ENCODE results near the gene TBX4. TPM values are rescaled to one million over a fixed set of nuclear protein-coding genes. Genes with fewer than 3 reads are reported as not detected.

Gene TBX4
- polyA plus RNA-seq, 2 of the 4 experiments (the other 2 are of a cell fraction), result 0.17 to 0.18 TPM

DNA sequence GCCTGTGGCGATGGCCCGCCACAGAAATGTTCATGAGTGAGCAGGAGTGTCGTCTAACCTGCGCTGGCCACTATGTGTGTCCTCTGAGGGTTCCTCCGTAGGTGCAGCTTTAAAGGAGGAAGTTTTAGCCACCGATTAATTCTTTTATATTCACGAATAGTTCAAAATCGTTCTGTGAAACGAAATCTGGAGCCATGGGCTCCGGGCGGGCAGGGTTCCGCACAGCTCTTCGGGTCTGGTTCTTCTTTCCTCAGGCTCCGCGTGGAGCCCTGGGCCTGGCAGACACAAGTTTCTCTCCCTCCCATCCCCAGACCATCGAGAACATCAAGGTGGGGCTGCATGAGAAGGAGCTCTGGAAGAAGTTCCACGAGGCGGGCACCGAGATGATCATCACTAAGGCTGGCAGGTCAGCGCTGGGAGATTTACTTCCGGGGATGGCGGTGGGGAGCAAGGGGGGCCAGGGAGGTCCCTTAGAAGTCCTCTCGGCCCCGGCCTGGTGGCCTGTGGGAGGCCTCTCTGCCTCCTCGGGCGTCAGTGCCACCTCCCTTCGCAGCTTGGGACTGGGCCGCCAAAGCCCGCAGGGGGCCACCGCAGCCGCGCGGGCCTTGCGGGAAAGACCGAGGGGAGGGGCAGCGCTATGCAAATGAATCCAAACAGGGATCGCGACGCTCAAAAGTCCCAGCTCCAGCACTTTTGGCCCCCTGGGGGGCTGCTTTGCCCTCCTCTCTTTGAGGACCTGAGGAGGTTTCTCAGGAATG, 5.2 kb downstream of the TBX4 start:
- 91% methylated on average over 39 of the region's 39 CpGs for WGBS (ENCODE audit: missing lambda C conversion rate)
- no peak for TF ChIP-seq CTCF (IDR thresholded peaks at IDR 0.05)
- TF ChIP-seq MYC (IDR thresholded peaks at IDR 0.05; ENCODE audit: borderline replicate concordance, low read length), result no peak
- TF ChIP-seq CBX2 (IDR thresholded peaks at IDR 0.05; ENCODE audit: borderline replicate concordance, low read depth), result no peak
- no peak for TF ChIP-seq BHLHE40 (IDR thresholded peaks at IDR 0.05; ENCODE audit: low read depth, low read length)
- no peak for TF ChIP-seq CEBPB (IDR thresholded peaks at IDR 0.05)
- TF ChIP-seq ESRRA (IDR thresholded peaks at IDR 0.05; ENCODE audit: borderline replicate concordance, low read length), result no peak
- no peak for TF ChIP-seq ZNF302 (CRISPR knock-in tag; IDR thresholded peaks at IDR 0.05)
- TF ChIP-seq ELK1 (IDR thresholded peaks at IDR 0.05; ENCODE audit: low read depth, low read length), result no peak
- no peak for TF ChIP-seq ZFP36 (IDR thresholded peaks at IDR 0.05; ENCODE audit: borderline replicate concordance, partially characterized antibody)
- no peak for TF ChIP-seq HMGXB4 (CRISPR knock-in tag; IDR thresholded peaks at IDR 0.05; ENCODE audit: borderline replicate concordance)
- no peak for TF ChIP-seq KDM1A (IDR thresholded peaks at IDR 0.05; ENCODE audit: low read depth)
- no peak for TF ChIP-seq PHF8 (IDR thresholded peaks at IDR 0.05; ENCODE audit: borderline replicate concordance, low read depth)
- no peak for TF ChIP-seq RARB (CRISPR knock-in tag; IDR thresholded peaks at IDR 0.05)
- no peak for TF ChIP-seq HDAC2 (IDR thresholded peaks at IDR 0.05)
- TF ChIP-seq HES2 (IDR thresholded peaks at IDR 0.05), result no peak
- no peak for TF ChIP-seq FOXS1 (CRISPR knock-in tag; IDR thresholded peaks at IDR 0.05)
- TF ChIP-seq JUNB (IDR thresholded peaks at IDR 0.05), result no peak
- Histone ChIP-seq H3K4me1 (no peaks in the 10 kb centered on the region), H3K4me3 (no peak overlapping the region), H3K9me3 (0 out of 3 replicates have a peak, but pooled peaks cover 6% of the 10 kb centered on the region), H3K27ac (no peak overlapping the region), H3K4me2 (no peak overlapping the region)
- ChIA-PET CTCF (interaction anchor here (1.0 kb wide), 1 partner anchor 117 kb away, joined by 3 read pairs; no protein-coding TSS in a partner anchor), POLR2A (no interaction called here)
- FAIRE-seq (no peak), DNase-seq (ENCODE audit: low read depth in 1 of 2, low spot score in 1 of 2) (no peak), ATAC-seq (no peak)

DNA sequence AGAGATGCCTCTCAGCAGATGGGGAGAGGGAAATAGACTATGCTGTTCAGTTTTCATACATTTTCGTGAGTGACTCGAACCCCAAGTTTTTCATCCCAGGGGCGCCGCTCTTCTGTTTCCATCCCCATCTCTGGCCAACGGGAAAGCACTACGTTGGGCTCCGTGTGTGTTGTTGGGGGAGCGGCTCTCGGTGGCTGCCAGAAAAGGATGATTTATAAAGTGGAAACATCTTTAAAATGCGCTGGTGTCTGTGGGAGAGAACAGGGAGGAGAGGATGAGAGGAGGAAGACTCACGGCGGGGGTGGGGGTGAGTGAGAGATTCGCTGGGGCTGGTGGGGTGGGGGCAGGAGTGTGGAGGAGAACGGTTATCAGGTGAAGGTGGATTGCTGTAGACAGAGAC, 5.8 kb downstream of the TBX4 start:
- Histone ChIP-seq H3K9me3 (0 out of 3 replicates have a peak, but pooled peaks cover 6% of the 10 kb centered on the region), H3K4me1 (no peaks in the 10 kb centered on the region), H3K4me2 (no peak overlapping the region), H3K4me3 (no peak overlapping the region), H3K27ac (no peak overlapping the region)
- ATAC-seq, result no peak
- DNase-seq (ENCODE audit: low read depth in 1 of 2, low spot score in 1 of 2), result no peak
- no peak for FAIRE-seq
- WGBS (ENCODE audit: missing lambda C conversion rate), result 70% methylated on average over 12 of the region's 14 CpGs
- ChIA-PET CTCF (interaction anchor here (1.0 to 1.4 kb wide), 2 partner anchors 48 to 117 kb away, joined by 3 read pairs; no protein-coding TSS in a partner anchor), POLR2A (no interaction called here)
- TF ChIP-seq JUN (IDR thresholded peaks at IDR 0.05) (no peak), GATA3 (IDR thresholded peaks at IDR 0.05; ENCODE audit: borderline replicate concordance) (no peak), FOSL2 (IDR thresholded peaks at IDR 0.05) (no peak), FOSL2 (CRISPR knock-in tag; IDR thresholded peaks at IDR 0.05) (no peak), HEYL (CRISPR knock-in tag; IDR thresholded peaks at IDR 0.05) (no peak), RAD21 (conservative IDR thresholded peaks at IDR 0.05 in 1 of 2, IDR thresholded peaks at IDR 0.05 in 1 of 2) (no peak), HOXB13 (CRISPR knock-in tag; IDR thresholded peaks at IDR 0.05; ENCODE audit: low read depth) (no peak), HES2 (IDR thresholded peaks at IDR 0.05) (no peak), USF2 (IDR thresholded peaks at IDR 0.05) (no peak), JUNB (IDR thresholded peaks at IDR 0.05) (no peak), KDM1A (IDR thresholded peaks at IDR 0.05; ENCODE audit: low read depth) (no peak), ATOH8 (CRISPR knock-in tag; IDR thresholded peaks at IDR 0.05; ENCODE audit: low read depth) (no peak), MAFK (IDR thresholded peaks at IDR 0.05; ENCODE audit: partially characterized antibody) (no peak), BCL3 (IDR thresholded peaks at IDR 0.05) (no peak), FOXS1 (CRISPR knock-in tag; IDR thresholded peaks at IDR 0.05) (no peak), SREBF2 (IDR thresholded peaks at IDR 0.05) (no peak)

Data from A549 (cell line).